HL-60 (cell line): ENCODE results near the gene GORAB.

Experiments
- DNase-seq, 2 experiments: peaks; one replicate each; pipeline ENCODE4 v3.0.0-alpha.2; 2010 to 2020; ENCODE audit warnings: low read depth in 1 of 2, low spot score in 1 of 2
- H3K27ac ChIP-seq: fragments of 250-450 bp; sonication (Bioruptor Pico); replicated peaks from 2 replicates; pipeline ENCODE4 v1.5.1; 2020; ENCODE audit warnings: mild to moderate bottlenecking, moderate library complexity
- H3K27me3 ChIP-seq: fragments of 250-450 bp; sonication (Bioruptor Pico); 2 replicates; pipeline ENCODE4 v1.5.1; 2021; ENCODE audit warnings: mild to moderate bottlenecking, moderate library complexity; ENCODE audit not compliant: insufficient read depth, poor library complexity, severe bottlenecking
- H3K4me3 ChIP-seq: replicated peaks from 2 replicates; pipeline ENCODE4 v1.5.1; 2011; ENCODE audit warnings: mild to moderate bottlenecking, control low read depth, low read length; ENCODE audit not compliant: insufficient read depth
- CTCF ChIP-seq: IDR thresholded peaks from one replicate; pipeline ENCODE4 v1.5.1; 2011; ENCODE audit warnings: low read length, control low read depth, inconsistent platforms; ENCODE audit not compliant: insufficient read depth
- GABPA ChIP-seq: IDR thresholded peaks from 2 replicates; pipeline ENCODE4 v1.6.1; 2012; ENCODE audit warnings: low read depth
- POLR2AphosphoS5 ChIP-seq: IDR thresholded peaks from 2 replicates; pipeline ENCODE4 v1.6.1; 2012; ENCODE audit warnings: low read depth
- SPI1 ChIP-seq: IDR thresholded peaks from 2 replicates; pipeline ENCODE4 v1.6.1; 2012; ENCODE audit warnings: low read depth, mild to moderate bottlenecking, borderline replicate concordance
- TF ChIP-seq, protein P1 (sequence below): IDR thresholded peaks from 2 replicates; pipeline ENCODE4 v1.6.1; 2012; ENCODE audit warnings: low read depth; ENCODE audit not compliant: insufficient replicate concordance

Gene GORAB

DNA sequence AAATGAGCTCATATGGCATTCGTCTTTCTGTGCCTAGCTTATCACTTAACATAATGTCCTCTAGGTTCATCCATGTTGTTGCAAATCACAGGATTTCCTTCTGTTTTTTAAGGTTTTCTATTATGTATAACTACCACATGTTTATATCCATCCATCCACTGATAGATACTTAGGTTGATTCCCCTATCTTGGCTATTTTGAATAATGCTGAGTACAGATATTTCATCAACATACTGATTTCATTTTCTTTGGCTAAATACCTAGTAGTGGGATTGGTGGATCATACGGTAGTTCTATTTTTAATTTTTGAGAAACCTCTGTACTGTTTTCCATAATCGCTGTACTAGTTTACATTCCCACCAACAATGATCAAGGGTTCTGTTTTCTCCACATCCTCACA lies 45.0 kb downstream of the GORAB start:
- Histone ChIP-seq H3K27me3 (no peaks in the 10 kb centered on the region), H3K27ac (no peak overlapping the region), H3K4me3 (no peak overlapping the region)
- DNase-seq, result no peak
- TF ChIP-seq, protein P1, sequence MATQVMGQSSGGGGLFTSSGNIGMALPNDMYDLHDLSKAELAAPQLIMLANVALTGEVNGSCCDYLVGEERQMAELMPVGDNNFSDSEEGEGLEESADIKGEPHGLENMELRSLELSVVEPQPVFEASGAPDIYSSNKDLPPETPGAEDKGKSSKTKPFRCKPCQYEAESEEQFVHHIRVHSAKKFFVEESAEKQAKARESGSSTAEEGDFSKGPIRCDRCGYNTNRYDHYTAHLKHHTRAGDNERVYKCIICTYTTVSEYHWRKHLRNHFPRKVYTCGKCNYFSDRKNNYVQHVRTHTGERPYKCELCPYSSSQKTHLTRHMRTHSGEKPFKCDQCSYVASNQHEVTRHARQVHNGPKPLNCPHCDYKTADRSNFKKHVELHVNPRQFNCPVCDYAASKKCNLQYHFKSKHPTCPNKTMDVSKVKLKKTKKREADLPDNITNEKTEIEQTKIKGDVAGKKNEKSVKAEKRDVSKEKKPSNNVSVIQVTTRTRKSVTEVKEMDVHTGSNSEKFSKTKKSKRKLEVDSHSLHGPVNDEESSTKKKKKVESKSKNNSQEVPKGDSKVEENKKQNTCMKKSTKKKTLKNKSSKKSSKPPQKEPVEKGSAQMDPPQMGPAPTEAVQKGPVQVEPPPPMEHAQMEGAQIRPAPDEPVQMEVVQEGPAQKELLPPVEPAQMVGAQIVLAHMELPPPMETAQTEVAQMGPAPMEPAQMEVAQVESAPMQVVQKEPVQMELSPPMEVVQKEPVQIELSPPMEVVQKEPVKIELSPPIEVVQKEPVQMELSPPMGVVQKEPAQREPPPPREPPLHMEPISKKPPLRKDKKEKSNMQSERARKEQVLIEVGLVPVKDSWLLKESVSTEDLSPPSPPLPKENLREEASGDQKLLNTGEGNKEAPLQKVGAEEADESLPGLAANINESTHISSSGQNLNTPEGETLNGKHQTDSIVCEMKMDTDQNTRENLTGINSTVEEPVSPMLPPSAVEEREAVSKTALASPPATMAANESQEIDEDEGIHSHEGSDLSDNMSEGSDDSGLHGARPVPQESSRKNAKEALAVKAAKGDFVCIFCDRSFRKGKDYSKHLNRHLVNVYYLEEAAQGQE, result no peak
- TF ChIP-seq SPI1, result no peak
- TF ChIP-seq CTCF, result no peak
- no peak for TF ChIP-seq GABPA
- no peak for TF ChIP-seq POLR2AphosphoS5

DNA sequence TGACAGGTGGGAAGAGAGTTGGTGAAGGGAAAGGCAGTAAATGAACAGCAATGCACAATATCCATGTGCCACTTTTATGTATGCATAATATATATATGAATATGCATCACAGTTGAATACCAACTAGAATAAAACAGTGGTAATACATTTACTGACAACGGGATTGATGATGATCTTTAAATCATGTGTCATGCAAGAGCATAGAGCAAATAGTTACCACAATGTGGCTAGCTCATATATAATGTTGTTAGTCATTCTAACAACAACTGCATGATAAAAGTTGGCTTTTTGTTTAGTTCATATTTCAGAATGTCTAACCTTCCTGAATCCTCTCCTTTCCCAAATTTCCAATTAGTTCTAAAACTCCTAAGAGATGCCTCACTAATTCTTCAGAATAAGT lies 46.4 kb downstream of the GORAB start:
- H3K27ac ChIP-seq, result no peak overlapping the region
- TF ChIP-seq, protein P1, result no peak
- H3K4me3 ChIP-seq, result no peak overlapping the region
- H3K27me3 ChIP-seq, result no peaks in the 10 kb centered on the region
- no peak for DNase-seq

DNA sequence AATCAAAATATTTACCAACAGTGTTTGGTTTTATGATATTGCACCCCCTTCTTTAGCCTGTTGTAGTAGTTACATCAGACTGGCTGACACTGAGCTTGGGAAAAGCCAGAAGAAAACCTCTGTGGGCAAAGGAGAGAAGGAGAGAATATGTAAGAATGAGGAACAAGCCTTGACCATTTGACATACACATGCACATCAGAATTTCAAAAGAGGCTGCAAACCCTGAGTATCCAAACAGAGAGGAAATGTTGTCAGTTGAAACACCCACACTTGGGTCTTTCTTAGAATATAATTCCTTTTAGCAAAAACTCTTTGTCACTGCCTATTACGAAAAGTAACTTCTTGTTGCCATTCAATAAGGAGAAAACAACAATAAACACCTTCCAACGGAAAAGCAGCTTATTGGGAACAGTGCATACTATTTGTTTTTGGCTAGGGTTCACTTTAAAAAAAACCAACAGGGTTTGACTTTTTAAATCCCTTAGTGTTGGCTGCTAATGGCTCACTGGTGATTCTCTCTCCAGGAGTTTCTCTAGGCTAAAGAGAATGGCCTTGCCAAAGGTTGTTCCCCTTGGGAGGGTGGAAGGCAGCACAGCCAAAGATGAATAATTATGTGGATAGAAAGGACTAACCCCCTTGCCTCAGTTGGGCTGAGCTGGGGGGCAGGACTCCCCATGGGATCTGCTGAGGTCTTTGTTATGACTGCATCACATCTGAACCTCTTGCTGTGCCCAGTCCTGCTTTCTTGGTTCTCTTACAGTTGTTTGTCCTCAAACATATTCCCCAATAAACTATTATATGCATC lies 48.9 kb downstream of the GORAB start:
- peak overlapping the region; percentile 70 for H3K27ac ChIP-seq
- TF ChIP-seq SPI1, result peak; percentile 55; the same call in 1 of the 2 replicates
- TF ChIP-seq, protein P1, result no peak
- peak in 1 of 2 experiments; percentile 65 for DNase-seq
- H3K4me3 ChIP-seq, result no peak overlapping the region
- no peaks in the 10 kb centered on the region for H3K27me3 ChIP-seq

GRCh38 chr1:170583186-170583585 lies 51.2 kb downstream of the GORAB start:
- no peak overlapping the region for H3K27ac ChIP-seq
- H3K27me3 ChIP-seq, result no peaks in the 10 kb centered on the region
- TF ChIP-seq, protein P1, result no peak
- no peak for TF ChIP-seq POLR2AphosphoS5
- TF ChIP-seq SPI1, result no peak
- TF ChIP-seq GABPA, result no peak
- no peak for TF ChIP-seq CTCF
- no peak for DNase-seq
- no peak overlapping the region for H3K4me3 ChIP-seq
